ENCODE measurements around the gene UROC1. TPM values are rescaled to one million over a fixed set of nuclear protein-coding genes. Genes with fewer than 3 reads are reported as not detected.

UROC1 gene
- total and polyA plus RNA-seq, 2 of the 13 experiments (the other 11 are each of a cell fraction or from before 2014, with no cell fraction given): 0.71 to 1.3 TPM

DNA sequence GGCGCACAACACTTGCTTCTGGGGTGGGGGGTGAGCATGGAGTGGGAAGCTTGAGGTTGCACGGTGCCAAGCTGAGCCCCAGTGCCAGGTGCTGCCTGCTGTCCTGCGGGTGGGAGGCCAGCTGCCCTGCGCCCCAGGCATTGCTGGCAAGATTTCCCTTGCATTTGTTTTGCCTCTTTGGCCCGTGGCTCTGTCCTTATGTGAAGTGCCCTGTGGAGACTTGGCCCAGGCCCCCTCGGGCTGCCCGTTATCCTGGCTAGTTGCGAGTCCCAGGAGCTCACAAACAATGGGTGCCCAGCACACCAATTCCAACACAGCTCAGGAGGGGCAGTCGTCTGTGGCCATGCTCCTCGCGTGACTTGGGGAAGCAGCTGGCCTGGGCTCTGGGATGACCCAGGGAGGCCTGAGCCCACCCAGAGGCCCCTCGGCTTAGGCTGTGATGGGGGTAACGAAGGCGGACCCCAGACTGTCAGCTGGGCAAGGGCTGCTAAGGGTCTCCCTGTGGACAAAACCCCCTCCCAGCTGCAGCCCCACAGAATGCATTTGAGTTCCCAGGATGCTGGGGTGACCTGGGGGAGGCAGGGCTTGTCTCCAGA, 35.2 kb upstream of the UROC1 start:
- no peak for ATAC-seq
- Histone ChIP-seq H4K20me1 (ENCODE audit: insufficient read depth, low read length) (no peaks in the 10 kb centered on the region), H3K36me3 (replicated peaks in 1 of 2; ENCODE audit: control insufficient read depth in 1 of 2, insufficient read depth in 2 of 2, low read length in 2 of 2) (no peaks in the 10 kb centered on the region), H3K4me3 (replicated peaks in 1 of 3; ENCODE audit: insufficient read depth in 1 of 3, low read depth in 2 of 3, low read length in 3 of 3) (no peak overlapping the region), H3K4me2 (ENCODE audit: low read depth, low read length) (no peak overlapping the region), H3K9me3 (ENCODE audit: low read length) (no peaks in the 10 kb centered on the region), H3K4me1 (ENCODE audit: insufficient read depth, low read length) (peaks cover 8% of the 10 kb centered on the region; the same call in 1 of the 2 replicates), H3K27ac (ENCODE audit: extremely low read length, insufficient read depth, low read length) (no peak overlapping the region), H3K9ac (ENCODE audit: insufficient read depth, low read depth, low read length) (no peak overlapping the region), H2AFZ (ENCODE audit: low read length) (no peak overlapping the region), H3K79me2 (ENCODE audit: insufficient read depth, low read length) (no peaks in the 10 kb centered on the region), H3K27me3 (ENCODE audit: control insufficient read depth in 1 of 2, insufficient read depth in 2 of 2, low read length in 2 of 2) (peaks cover 7 to 39% of the 10 kb centered on the region in 2 experiments; a peak in 2 of 5 replicates)
- ChIA-PET POLR2A (interaction anchor here (1.3 to 1.5 kb wide), 2 partner anchors 28 to 30 kb away, joined by 3 read pairs; no protein-coding TSS in a partner anchor), CTCF (ENCODE audit: low intra/inter-chr PET ratio, low total read pairs) (no interaction called here)
- intact Hi-C loops (cut with micrococcal nuclease; ENCODE audit: unreplicated experiment): loop anchor here (10.0 kb wide), 2 partner anchors 58 to 922 kb away; no protein-coding TSS in a partner anchor
- 39% methylated on average over 3 of the region's 14 CpGs for WGBS (ENCODE audit: low lambda C conversion rate)
- no TSS peak for BruUV-seq (replicated peaks)
- no peak for FAIRE-seq
- TF ChIP-seq HOXA5 (CRISPR knock-in tag; IDR thresholded peaks at IDR 0.05) (no peak), ZNF720 (CRISPR knock-in tag; IDR thresholded peaks at IDR 0.05) (no peak), ZNF879 (CRISPR knock-in tag; IDR thresholded peaks at IDR 0.05) (no peak), NPAS2 (CRISPR knock-in tag; IDR thresholded peaks at IDR 0.05; ENCODE audit: borderline replicate concordance) (no peak), ZNF703 (CRISPR knock-in tag; IDR thresholded peaks at IDR 0.05; ENCODE audit: borderline replicate concordance) (no peak), KLF9 (CRISPR knock-in tag; IDR thresholded peaks at IDR 0.05; ENCODE audit: low read depth) (no peak)
- TF ChIP-seq, protein P1, sequence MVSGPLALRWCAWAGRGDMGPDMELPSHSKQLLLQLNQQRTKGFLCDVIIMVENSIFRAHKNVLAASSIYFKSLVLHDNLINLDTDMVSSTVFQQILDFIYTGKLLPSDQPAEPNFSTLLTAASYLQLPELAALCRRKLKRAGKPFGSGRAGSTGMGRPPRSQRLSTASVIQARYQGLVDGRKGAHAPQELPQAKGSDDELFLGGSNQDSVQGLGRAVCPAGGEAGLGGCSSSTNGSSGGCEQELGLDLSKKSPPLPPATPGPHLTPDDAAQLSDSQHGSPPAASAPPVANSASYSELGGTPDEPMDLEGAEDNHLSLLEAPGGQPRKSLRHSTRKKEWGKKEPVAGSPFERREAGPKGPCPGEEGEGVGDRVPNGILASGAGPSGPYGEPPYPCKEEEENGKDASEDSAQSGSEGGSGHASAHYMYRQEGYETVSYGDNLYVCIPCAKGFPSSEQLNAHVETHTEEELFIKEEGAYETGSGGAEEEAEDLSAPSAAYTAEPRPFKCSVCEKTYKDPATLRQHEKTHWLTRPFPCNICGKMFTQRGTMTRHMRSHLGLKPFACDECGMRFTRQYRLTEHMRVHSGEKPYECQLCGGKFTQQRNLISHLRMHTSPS (CRISPR knock-in tag; IDR thresholded peaks at IDR 0.05; ENCODE audit: low read depth): no peak
- in situ Hi-C loops (cut with HindIII; ENCODE audit: extremely low pct_ligation_motif_present, low pct_unique_long_range_greater_than_20kb): no loop called here
- DNase-seq (ENCODE audit: low spot score): no peak
